K562 (cell line): ENCODE data around the gene SNRNP200. TPM values are rescaled to one million over a fixed set of nuclear protein-coding genes. Genes with fewer than 3 reads are reported as not detected.
A peak's percentile ranks its signal among the peaks of the same experiment; 100 is the strongest.

Source experiments
- ATAC-seq: fragments of 200-7000 bp; cut with Tn5 transposase; 3 replicates; pipeline ENCODE4 v1.9.1; 2020; ENCODE audit warnings: moderate library complexity
- BruUV-seq: library from RNA; stranded (reverse); fragments of 400-500 nt; replicated peaks from 2 replicates; lab custom pipeline; 2021; lab: Mats Ljungman, UMichigan
- CTCF ChIA-PET: fragments of 300-600 bp; formaldehyde crosslinking; extraction: SDS; loops from one replicate; lab custom pipeline; 2021; ENCODE audit warnings: low intra/inter-chr PET ratio; lab: Yijun Ruan, JAX
- POLR2A ChIA-PET: fragments of 300-600, 350-650 bp; sonication (Branson Sonifier 250); formaldehyde crosslinking; extraction: SDS; loops from one replicate; lab custom pipeline; 2021; ENCODE audit warnings: antibody characterized with exemption, inconsistent platforms; lab: Yijun Ruan, JAX
- DNase-seq, 4 experiments: peaks; one replicate each; pipeline versions ENCODE4 v3.0.0 to v3.0.0-alpha.2; 2011 to 2018; ENCODE audit warnings: low spot score in 3 of 4, mixed read lengths in 3 of 4; ENCODE audit errors: extremely low read depth in 1 of 4
- FAIRE-seq: peaks from 2 replicates; lab custom pipeline; 2011; peaks lifted over from hg19 to GRCh38; lab: Jason Lieb, UNC
- H2AFZ ChIP-seq: 2 replicates; pipeline ENCODE4 v1.6.0; 2011; ENCODE audit warnings: low read depth, low read length, control low read depth, inconsistent platforms
- H3K27ac ChIP-seq: fragments of 200-600 bp; 3 replicates; pipeline ENCODE4 v1.8.0; 2011; ENCODE audit warnings: low read depth, mild to moderate bottlenecking, control low read depth, inconsistent platforms, low read length, moderate library complexity, mixed read lengths; ENCODE audit errors: extremely low read depth
- H3K27me3 ChIP-seq, 2 experiments: fragments of 300-600 bp in 1 of 2; 2 replicates in 1 of 2; 3 replicates in 1 of 2; pipeline versions ENCODE4 v1.6.0 to v1.8.0; 2011; ENCODE audit warnings: inconsistent platforms in 2 of 2, low read length in 2 of 2, mild to moderate bottlenecking in 1 of 2, mixed read lengths in 1 of 2, moderate library complexity in 1 of 2; ENCODE audit not compliant: control insufficient read depth in 2 of 2, insufficient read depth in 2 of 2
- H3K36me3 ChIP-seq: fragments of 300-600 bp; 3 replicates; pipeline ENCODE4 v1.8.0; 2011; ENCODE audit warnings: mild to moderate bottlenecking, low read length, inconsistent platforms; ENCODE audit not compliant: control insufficient read depth, insufficient read depth
- H3K4me1 ChIP-seq, 2 experiments: fragments of 200-600 bp in 1 of 2; replicated peaks in 1 of 2; 2 replicates in 1 of 2; 3 replicates in 1 of 2; pipeline versions ENCODE4 v1.5.1 to v1.8.0; 2011; ENCODE audit warnings: inconsistent platforms in 2 of 2, low read length in 2 of 2, mild to moderate bottlenecking in 1 of 2, mixed read lengths in 1 of 2, moderate library complexity in 1 of 2; ENCODE audit not compliant: control insufficient read depth in 2 of 2, insufficient read depth in 2 of 2
- H3K4me2 ChIP-seq: 2 replicates; pipeline ENCODE4 v1.6.1; 2011; ENCODE audit warnings: low read length, control low read depth, inconsistent platforms, mixed read lengths; ENCODE audit not compliant: insufficient read depth
- H3K4me3 ChIP-seq: fragments of 200-600 bp; sonication (generic), shearing (Covaris generic); 2 replicates; pipeline ENCODE4 v1.5.1; 2016; ENCODE audit warnings: control low read depth, inconsistent platforms
- H3K79me2 ChIP-seq: fragments of 200-600 bp; 3 replicates; pipeline ENCODE4 v1.8.0; 2011; ENCODE audit warnings: low read length, inconsistent platforms; ENCODE audit not compliant: control insufficient read depth, insufficient read depth
- H3K9ac ChIP-seq, 2 experiments: 2 replicates each; pipeline versions ENCODE4 v1.6.0 to v1.6.1; 2011; ENCODE audit warnings: low read depth in 2 of 2, low read length in 2 of 2, control low read depth in 1 of 2, inconsistent platforms in 1 of 2, mild to moderate bottlenecking in 1 of 2, mixed read lengths in 1 of 2; ENCODE audit not compliant: insufficient read depth in 1 of 2
- H3K9me1 ChIP-seq: one replicate; pipeline ENCODE4 v1.6.0; 2011; ENCODE audit warnings: inconsistent platforms, mild to moderate bottlenecking, low read length, moderate library complexity; ENCODE audit not compliant: control insufficient read depth, insufficient read depth
- H3K9me3 ChIP-seq: replicated peaks from 2 replicates; pipeline ENCODE4 v1.5.1; 2011; ENCODE audit warnings: low read depth, low read length, inconsistent platforms; ENCODE audit not compliant: control insufficient read depth, insufficient read depth
- H4K20me1 ChIP-seq: replicated peaks from 2 replicates; pipeline ENCODE4 v1.6.1; 2011; ENCODE audit warnings: low read length, inconsistent platforms, mixed read lengths; ENCODE audit not compliant: control insufficient read depth, insufficient read depth
- CEBPB ChIP-seq: fragments of 450-650 bp; IDR thresholded peaks from 2 replicates; pipeline ENCODE4 v1.6.1; 2016; ENCODE audit warnings: missing genetic modification characterization, missing compliant biosample characterization
- CEBPG ChIP-seq, 3 experiments: fragments of 200-800 bp in 1 of 3; sonication (Bioruptor generic) in 1 of 3; sonication (generic) in 1 of 3; formaldehyde crosslinking in 1 of 3; IDR thresholded peaks in 2 of 3; conservative IDR thresholded peaks in 1 of 3; 2 replicates each; pipeline versions ENCODE4 v1.6.1 to v1.8.0; 2016 to 2022; ENCODE audit warnings: missing compliant biosample characterization in 2 of 3, missing genetic modification characterization in 2 of 3, mild to moderate bottlenecking in 1 of 3, missing genetic modification reagents in 1 of 3
- CTBP1 ChIP-seq: fragments of 450-650 bp; IDR thresholded peaks from 2 replicates; pipeline ENCODE4 v1.6.1; 2016; ENCODE audit warnings: borderline replicate concordance
- ETS2 ChIP-seq: IDR thresholded peaks from 2 replicates; pipeline ENCODE4 v1.6.1; 2016; ENCODE audit warnings: borderline replicate concordance, missing genetic modification characterization, mild to moderate bottlenecking, moderate library complexity, missing compliant biosample characterization; ENCODE audit not compliant: poor library complexity, severe bottlenecking
- KLF16 ChIP-seq: IDR thresholded peaks from 2 replicates; pipeline ENCODE4 v1.6.1; 2016; ENCODE audit warnings: antibody characterized with exemption
- NFIC ChIP-seq: fragments of 450-650 bp; IDR thresholded peaks from 2 replicates; pipeline ENCODE4 v1.6.1; 2017; ENCODE audit warnings: mild to moderate bottlenecking, inconsistent platforms
- NR2C2 ChIP-seq, 2 experiments: fragments of 200-800 bp in 1 of 2; sonication (Bioruptor generic) in 1 of 2; sonication (generic) in 1 of 2; formaldehyde crosslinking in 1 of 2; IDR thresholded peaks; 2 replicates each; pipeline versions ENCODE4 v1.6.1 to v1.8.0; 2016 to 2022; ENCODE audit warnings: mild to moderate bottlenecking in 1 of 2, missing compliant biosample characterization in 1 of 2, missing genetic modification characterization in 1 of 2, missing genetic modification reagents in 1 of 2
- SOX6 ChIP-seq: fragments of 450-650 bp; IDR thresholded peaks from 2 replicates; pipeline ENCODE4 v1.6.1; 2014; ENCODE audit warnings: mild to moderate bottlenecking
- SREBF2 ChIP-seq: sonication (generic); formaldehyde crosslinking; IDR thresholded peaks from 2 replicates; pipeline ENCODE4 v1.4.0; 2020; ENCODE audit warnings: mild to moderate bottlenecking, missing genetic modification reagents
- TCF3 ChIP-seq: sonication (generic); formaldehyde crosslinking; IDR thresholded peaks from 2 replicates; pipeline ENCODE4 v1.4.0; 2020; ENCODE audit warnings: mild to moderate bottlenecking, missing genetic modification reagents
- ZNF140 ChIP-seq: fragments of 250-450 bp; sonication (Bioruptor Pico); IDR thresholded peaks from 2 replicates; pipeline ENCODE4 v1.8.0; 2021; ENCODE audit warnings: moderate library complexity, mild to moderate bottlenecking, inconsistent platforms
- ZNF384 ChIP-seq: IDR thresholded peaks from 2 replicates; pipeline ENCODE4 v1.6.1; 2012; ENCODE audit warnings: low read depth, low read length, improper control_type of control experiment
- WGBS: fragments of 100-300 bp; shearing (Covaris generic); methylation state at CpG from one replicate; pipeline ENCODE4 v1.1.6; 2016; ENCODE audit warnings: low coverage, mixed read lengths; ENCODE audit not compliant: insufficient coverage; ENCODE audit errors: missing lambda C conversion rate; 5-methylcytosine and 5-hydroxymethylcytosine counted together
- in situ Hi-C: fragments of 300-500 bp; cut with MboI; formaldehyde crosslinking; loops from 4 replicates; pipeline ENCODE4 v1.15.0; 2018; ENCODE audit warnings: inconsistent platforms, mixed read lengths
- intact Hi-C: fragments of 100-400 bp; cut with micrococcal nuclease; formaldehyde crosslinking; loops from 2 replicates; pipeline ENCODE4 v1.14.2; 2022
- polyA plus RNA-seq, 8 experiments: library from polyadenylated mRNA; depleted of rRNA in 4 of 8; stranded (reverse) in 5 of 8; unstranded in 3 of 8; fragments of >200 nt; fragmentation: Nextera tagmentation in 2 of 8; fragmentation: Illumina TruSeq in 1 of 8; extraction: Ambion mirVana in 2 of 8; extraction: Trizol in 1 of 8; gene quantifications; 2 replicates each; pipeline versions ENCODE4 v1.2.1 to v1.2.3, GENCODE V29; 2011 to 2014; ENCODE audit warnings: inconsistent platforms in 1 of 8, missing spikeins in 1 of 8
- total RNA-seq, 7 experiments: library from RNA; depleted of rRNA in 6 of 7; stranded (reverse); fragments of >200 nt in 6 of 7; fragmentation: Illumina TruSeq in 2 of 7; extraction: Trizol in 2 of 7; gene quantifications; 2 replicates each; pipeline versions ENCODE4 v1.2.1 to v1.2.3, GENCODE V29; 2011 to 2021; ENCODE audit warnings: low replicate concordance in 1 of 7
- TF ChIP-seq, protein P1 (sequence below): fragments of 250-450 bp; sonication (Bioruptor Pico); IDR thresholded peaks from 2 replicates; pipeline ENCODE4 v1.8.0; 2021; ENCODE audit warnings: moderate library complexity, mild to moderate bottlenecking, inconsistent platforms

SNRNP200 gene
- total and polyA plus RNA-seq, 9 of the 15 experiments (the other 6 are each of a cell fraction or from before 2014, with no cell fraction given), result 76.1 to 231 (median 155) TPM

DNA sequence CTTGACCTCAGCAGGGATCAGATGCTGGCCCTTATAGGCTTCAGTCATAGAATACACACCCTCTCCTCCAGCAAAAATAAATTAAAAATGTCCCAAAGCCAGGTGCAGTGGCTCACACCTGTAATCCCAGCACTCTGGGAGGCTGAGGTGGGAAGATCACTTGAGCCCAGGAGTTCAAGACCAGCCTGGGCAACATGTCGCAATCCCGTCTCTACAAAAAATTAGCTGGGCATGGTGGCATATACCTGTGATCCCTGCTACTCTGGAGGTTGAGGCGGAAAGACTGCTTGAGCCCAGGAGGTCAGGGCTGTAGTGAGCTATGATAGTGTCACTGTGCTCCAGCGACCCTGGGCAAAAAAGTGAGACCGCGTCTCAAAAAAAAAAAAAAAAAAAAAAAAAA is 24.5 kb upstream of the SNRNP200 start:
- CTCF ChIA-PET, result no interaction called here
- intact Hi-C loops, result no loop called here
- H4K20me1 ChIP-seq, result no peaks in the 10 kb centered on the region
- no peaks in the 10 kb centered on the region for H3K27me3 ChIP-seq
- H3K9ac ChIP-seq, result no peak overlapping the region
- ATAC-seq (no peak), DNase-seq (no peak), FAIRE-seq (no peak)
- peaks cover 12 to 24% of the 10 kb centered on the region in 2 experiments; a peak in 4 of 5 replicates for H3K4me1 ChIP-seq
- TF ChIP-seq CEBPB (tag) (peak; percentile 71), TCF3 (CRISPR knock-in tag) (no peak), CEBPG (CRISPR knock-in tag; IDR thresholded peaks at IDR 0.05) (no peak), CEBPG (tag; conservative IDR thresholded peaks at IDR 0.05 in 1 of 2, IDR thresholded peaks at IDR 0.05 in 1 of 2) (peak in 1 of 2 experiments; percentile 74; a peak in 2 of 4 replicates)
- H3K4me3 ChIP-seq, result no peak overlapping the region
- no peak overlapping the region for H3K4me2 ChIP-seq
- POLR2A ChIA-PET, result interaction anchor here (0.6 kb wide), 1 partner anchor 31 kb away, joined by 3 read pairs; no protein-coding TSS in a partner anchor
- no peak overlapping the region for H3K27ac ChIP-seq
- BruUV-seq, result no TSS peak
- peaks cover 19% of the 10 kb centered on the region; the same call in 2 of the 3 replicates for H3K36me3 ChIP-seq
- in situ Hi-C loops, result no loop called here
- H3K9me1 ChIP-seq, result no peaks in the 10 kb centered on the region
- 96% methylated on average over 2 of the region's 6 CpGs for WGBS
- no peak overlapping the region for H2AFZ ChIP-seq
- peaks cover 22% of the 10 kb centered on the region for H3K79me2 ChIP-seq
- H3K9me3 ChIP-seq, result no peaks in the 10 kb centered on the region

DNA sequence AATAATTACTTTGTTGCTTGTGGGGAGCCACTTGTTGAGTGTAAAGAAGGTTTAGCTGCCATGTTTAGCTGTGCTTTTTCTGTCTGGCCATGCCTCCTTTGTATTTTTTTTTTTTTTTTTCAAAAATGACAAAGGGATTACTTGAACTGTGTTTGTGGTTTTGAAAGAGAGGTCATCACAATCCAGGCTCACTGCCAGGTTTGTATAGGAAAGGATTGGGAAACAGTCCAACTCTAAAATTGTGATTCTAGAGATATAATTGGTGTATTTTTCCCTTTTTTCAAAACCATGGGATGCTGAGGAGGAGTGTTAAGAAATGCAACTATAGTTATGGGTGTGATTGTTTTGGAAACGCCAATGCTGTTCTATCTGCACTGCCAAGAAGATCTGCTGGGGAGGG is 24.1 kb upstream of the SNRNP200 start:
- ATAC-seq (no peak), DNase-seq (no peak), FAIRE-seq (peak; percentile 44)
- 0 out of 2 replicates have a peak, but pooled peaks have one; percentile 41 for TF ChIP-seq ZNF384
- no peak for TF ChIP-seq ZNF140 (CRISPR knock-in tag)
- peak; percentile 45; the same call in 1 of the 2 replicates for TF ChIP-seq SOX6
- no peak for TF ChIP-seq ETS2 (tag)
- no peak for TF ChIP-seq NR2C2 (CRISPR knock-in tag; IDR thresholded peaks at IDR 0.05)
- peak; percentile 54; the same call in 1 of the 2 replicates for TF ChIP-seq NR2C2 (tag; IDR thresholded peaks at IDR 0.05)
- TF ChIP-seq, protein P1, sequence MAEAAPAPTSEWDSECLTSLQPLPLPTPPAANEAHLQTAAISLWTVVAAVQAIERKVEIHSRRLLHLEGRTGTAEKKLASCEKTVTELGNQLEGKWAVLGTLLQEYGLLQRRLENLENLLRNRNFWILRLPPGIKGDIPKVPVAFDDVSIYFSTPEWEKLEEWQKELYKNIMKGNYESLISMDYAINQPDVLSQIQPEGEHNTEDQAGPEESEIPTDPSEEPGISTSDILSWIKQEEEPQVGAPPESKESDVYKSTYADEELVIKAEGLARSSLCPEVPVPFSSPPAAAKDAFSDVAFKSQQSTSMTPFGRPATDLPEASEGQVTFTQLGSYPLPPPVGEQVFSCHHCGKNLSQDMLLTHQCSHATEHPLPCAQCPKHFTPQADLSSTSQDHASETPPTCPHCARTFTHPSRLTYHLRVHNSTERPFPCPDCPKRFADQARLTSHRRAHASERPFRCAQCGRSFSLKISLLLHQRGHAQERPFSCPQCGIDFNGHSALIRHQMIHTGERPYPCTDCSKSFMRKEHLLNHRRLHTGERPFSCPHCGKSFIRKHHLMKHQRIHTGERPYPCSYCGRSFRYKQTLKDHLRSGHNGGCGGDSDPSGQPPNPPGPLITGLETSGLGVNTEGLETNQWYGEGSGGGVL (CRISPR knock-in tag), result no peak
- no peak for TF ChIP-seq SREBF2 (CRISPR knock-in tag)
- peak; percentile 21; the same call in 1 of the 2 replicates for TF ChIP-seq NFIC
- no peak for TF ChIP-seq CTBP1
- TF ChIP-seq KLF16, result no peak
- Histone ChIP-seq H3K79me2 (peaks cover 17% of the 10 kb centered on the region), H3K36me3 (peaks cover 19% of the 10 kb centered on the region; the same call in 2 of the 3 replicates), H3K9me1 (no peaks in the 10 kb centered on the region), H3K27ac (no peak overlapping the region), H3K9ac (no peak overlapping the region), H3K27me3 (no peaks in the 10 kb centered on the region), H3K4me3 (no peak overlapping the region), H4K20me1 (no peaks in the 10 kb centered on the region), H2AFZ (no peak overlapping the region), H3K4me2 (no peak overlapping the region), H3K9me3 (no peaks in the 10 kb centered on the region), H3K4me1 (peaks cover 13 to 25% of the 10 kb centered on the region in 2 experiments; a peak in 4 of 5 replicates)
- 27% methylated on average over 1 of the region's 1 CpG for WGBS
- in situ Hi-C loops (no loop called here), intact Hi-C loops (no loop called here)
- no TSS peak for BruUV-seq
- ChIA-PET CTCF (no interaction called here), POLR2A (no interaction called here)
